ENCODE results near the gene MCF2L2. TPM values are rescaled to one million over a fixed set of nuclear protein-coding genes. Genes with fewer than 3 reads are reported as not detected.

Gene MCF2L2
- total and polyA plus RNA-seq, 12 donors, result 6.5 to 62.7 (median 21.7) TPM

DNA sequence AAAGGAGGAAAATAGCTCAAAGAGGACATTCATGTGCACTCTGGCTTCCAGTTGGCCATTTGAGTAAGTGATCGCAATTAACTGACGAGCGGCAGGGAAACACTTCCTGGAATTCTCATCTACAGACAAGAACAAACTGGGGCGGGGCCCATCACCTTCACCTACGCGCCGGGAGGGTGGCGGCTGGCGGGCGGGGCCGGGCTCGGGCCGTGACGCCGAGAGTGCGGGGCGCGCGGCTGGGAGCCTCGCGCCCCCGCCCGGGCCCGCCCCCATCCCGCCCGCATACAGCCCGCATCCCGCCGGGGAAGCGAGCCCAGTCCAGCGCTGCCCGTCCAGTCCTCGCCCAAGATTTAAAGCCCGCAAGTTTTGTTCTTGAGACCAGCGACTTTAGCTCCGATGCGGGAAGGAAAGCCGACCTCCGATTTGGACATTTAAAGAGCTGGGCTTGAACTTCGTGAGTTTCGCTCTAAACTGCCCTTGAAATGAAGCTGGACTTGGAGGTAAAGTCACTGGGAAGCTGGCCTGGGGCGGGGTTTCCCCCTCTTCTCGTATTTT, 175.4 kb downstream of the MCF2L2 start, which contains the start of gene B3GNT5:
Gene B3GNT5, plus strand, starts transcription at position 281 of the 555 bp plus-strand sequence. CDS start 16,546 bp downstream, outside the sequence.
- Histone ChIP-seq H3K27me3 (no peaks in the 10 kb centered on the region), H3K27ac (peak within 1 kb of the TSS in 4 of 5 donors; percentile 62 to 89 (median 81)), H3K36me3 (replicated peaks in 1 of 2) (no peaks in the 10 kb centered on the region), H3K9me3 (replicated peaks in 1 of 3) (no peaks in the 10 kb centered on the region), H3K4me1 (replicated peaks in 1 of 2) (peaks cover 0 to 5% of the 10 kb centered on the region in 2 donors), H3K4me3 (peak within 1 kb of the TSS in 3 of 4 donors; percentile 35 to 91 (median 74))
- TF ChIP-seq POLR2A (IDR thresholded peaks at IDR 0.05), result no peak
- peak in 3 of 7 donors; percentile 22 to 62 (median 58) for DNase-seq
- WGBS, 4 donors, result 5 to 29% (median 10%) methylated on average over 6 to 43 of the region's 43 CpGs
- intact Hi-C loops (cut with DNase I), result no loop called here

GRCh38 chr3:183252118-183252782, 176.2 kb downstream of the MCF2L2 start:
- Histone ChIP-seq H3K27me3 (no peaks in the 10 kb centered on the region), H3K4me3 (no peak overlapping the region), H3K4me1 (replicated peaks in 1 of 2) (peaks cover 0 to 8% of the 10 kb centered on the region in 2 donors), H3K36me3 (replicated peaks in 1 of 2) (no peaks in the 10 kb centered on the region), H3K27ac (no peak overlapping the region), H3K9me3 (replicated peaks in 1 of 3) (no peaks in the 10 kb centered on the region)
- TF ChIP-seq, protein P1, sequence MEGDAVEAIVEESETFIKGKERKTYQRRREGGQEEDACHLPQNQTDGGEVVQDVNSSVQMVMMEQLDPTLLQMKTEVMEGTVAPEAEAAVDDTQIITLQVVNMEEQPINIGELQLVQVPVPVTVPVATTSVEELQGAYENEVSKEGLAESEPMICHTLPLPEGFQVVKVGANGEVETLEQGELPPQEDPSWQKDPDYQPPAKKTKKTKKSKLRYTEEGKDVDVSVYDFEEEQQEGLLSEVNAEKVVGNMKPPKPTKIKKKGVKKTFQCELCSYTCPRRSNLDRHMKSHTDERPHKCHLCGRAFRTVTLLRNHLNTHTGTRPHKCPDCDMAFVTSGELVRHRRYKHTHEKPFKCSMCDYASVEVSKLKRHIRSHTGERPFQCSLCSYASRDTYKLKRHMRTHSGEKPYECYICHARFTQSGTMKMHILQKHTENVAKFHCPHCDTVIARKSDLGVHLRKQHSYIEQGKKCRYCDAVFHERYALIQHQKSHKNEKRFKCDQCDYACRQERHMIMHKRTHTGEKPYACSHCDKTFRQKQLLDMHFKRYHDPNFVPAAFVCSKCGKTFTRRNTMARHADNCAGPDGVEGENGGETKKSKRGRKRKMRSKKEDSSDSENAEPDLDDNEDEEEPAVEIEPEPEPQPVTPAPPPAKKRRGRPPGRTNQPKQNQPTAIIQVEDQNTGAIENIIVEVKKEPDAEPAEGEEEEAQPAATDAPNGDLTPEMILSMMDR (IDR thresholded peaks at IDR 0.05), result no peak
- no peak for TF ChIP-seq POLR2A (IDR thresholded peaks at IDR 0.05)
- intact Hi-C loops (cut with DNase I), result no loop called here
- DNase-seq, result no peak
- 91 to 97% (median 94%) methylated on average over 5 of the region's 5 CpGs for WGBS, 4 donors

GRCh38 chr3:183249006-183249718, 179.3 kb downstream of the MCF2L2 start:
- Histone ChIP-seq H3K4me1 (replicated peaks in 1 of 2) (peaks cover 0 to 12% of the 10 kb centered on the region in 2 donors), H3K27me3 (no peaks in the 10 kb centered on the region), H3K4me3 (no peak overlapping the region), H3K9me3 (replicated peaks in 1 of 3) (no peaks in the 10 kb centered on the region), H3K36me3 (replicated peaks in 1 of 2) (no peaks in the 10 kb centered on the region), H3K27ac (no peak overlapping the region)
- TF ChIP-seq POLR2A (IDR thresholded peaks at IDR 0.05), result no peak
- TF ChIP-seq, protein P1 (IDR thresholded peaks at IDR 0.05), result no peak
- DNase-seq, result no peak
- intact Hi-C loops (cut with DNase I), result no loop called here
- 85 to 89% (median 88%) methylated on average over 5 to 6 of the region's 6 CpGs for WGBS, 4 donors

DNA sequence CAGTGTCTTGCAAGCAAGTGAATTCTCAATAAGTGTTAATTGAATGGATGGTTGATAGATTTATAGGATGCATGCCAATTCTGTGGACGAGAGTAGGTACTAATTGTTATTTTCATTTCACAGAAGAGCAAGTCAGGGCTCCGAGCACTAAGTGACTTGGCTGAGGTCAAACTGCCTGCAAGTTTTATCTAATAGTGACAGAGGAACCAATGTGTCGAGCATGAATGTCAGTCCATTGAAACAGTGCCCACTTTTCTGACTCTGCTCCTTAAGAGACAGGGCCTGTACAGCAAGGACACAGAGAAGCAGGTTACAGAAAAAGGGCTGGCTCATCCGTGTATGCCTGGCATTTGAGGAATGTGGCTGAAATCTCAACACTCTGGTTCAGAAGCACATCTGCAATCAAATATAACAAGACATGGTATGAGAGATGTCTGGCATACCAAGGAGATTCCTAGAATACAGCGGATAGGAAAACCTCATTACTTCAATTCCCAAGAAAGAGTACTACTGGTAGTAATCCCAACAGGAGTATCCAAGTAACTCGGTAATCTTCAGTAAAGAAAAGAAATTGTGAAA, 181.3 kb downstream of the MCF2L2 start:
- Histone ChIP-seq H3K36me3 (replicated peaks in 1 of 2) (no peaks in the 10 kb centered on the region), H3K27ac (no peak overlapping the region), H3K4me3 (no peak overlapping the region), H3K27me3 (no peaks in the 10 kb centered on the region), H3K4me1 (replicated peaks in 1 of 2) (peaks cover 0 to 7% of the 10 kb centered on the region in 2 donors), H3K9me3 (replicated peaks in 1 of 3) (no peaks in the 10 kb centered on the region)
- intact Hi-C loops (cut with DNase I), result no loop called here
- DNase-seq, result peak in 3 of 7 donors; percentile 18 to 34 (median 29)
- TF ChIP-seq, protein P1 (IDR thresholded peaks at IDR 0.05), result no peak
- no peak for TF ChIP-seq POLR2A (IDR thresholded peaks at IDR 0.05)
- 49 to 67% (median 62%) methylated on average over 6 of the region's 6 CpGs for WGBS, 4 donors
